G401.6 (cell line): Measurements from ENCODE around the gene KRT73.

Experiments
- FAIRE-seq: peaks from 2 replicates; lab custom pipeline; 2012; peaks lifted over from hg19 to GRCh38; lab: Jason Lieb, UNC

The KRT73 gene

DNA sequence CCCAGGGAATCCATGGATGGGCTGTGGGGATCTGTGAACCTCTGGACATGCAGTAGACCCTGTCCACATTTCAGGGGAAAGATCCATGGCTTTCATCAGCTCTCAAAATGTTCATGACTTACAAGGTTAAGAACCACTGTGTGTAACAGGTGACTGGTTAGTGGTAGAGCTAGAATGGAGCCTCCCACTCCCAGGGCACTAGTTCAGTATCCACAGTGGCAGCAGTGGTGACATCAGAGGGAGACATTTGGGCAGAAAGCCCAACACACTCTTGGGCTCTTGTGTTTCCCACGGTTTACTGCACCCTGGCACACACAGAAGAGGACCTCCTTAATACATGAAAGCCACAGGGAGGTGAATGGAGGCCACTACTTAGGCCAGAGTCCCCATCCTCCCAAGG is 53.8 kb downstream of the KRT73 start:
- FAIRE-seq: no peak

GRCh38 chr12:52561880-52562449 is 56.4 kb downstream of the KRT73 start:
- FAIRE-seq: no peak

DNA sequence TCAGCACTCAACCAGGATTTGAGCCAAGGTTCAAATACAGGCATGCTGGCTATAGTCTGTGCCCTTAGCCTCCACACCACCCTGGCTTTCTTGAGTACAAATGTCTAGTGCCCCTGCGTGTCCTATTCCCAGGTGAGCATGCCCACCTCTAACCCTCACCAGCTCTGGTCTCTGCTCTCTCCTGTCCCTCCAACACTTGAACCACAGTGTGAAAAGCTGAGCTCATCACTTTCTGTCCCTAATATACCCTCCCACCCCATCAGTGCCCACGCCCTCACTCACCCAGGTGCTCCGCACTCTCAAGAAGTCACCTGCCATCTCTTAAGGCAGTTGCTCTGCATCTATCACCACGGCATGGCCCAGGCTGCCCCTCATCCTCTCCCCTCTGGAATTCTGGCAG is 58.4 kb downstream of the KRT73 start:
- no peak for FAIRE-seq

DNA sequence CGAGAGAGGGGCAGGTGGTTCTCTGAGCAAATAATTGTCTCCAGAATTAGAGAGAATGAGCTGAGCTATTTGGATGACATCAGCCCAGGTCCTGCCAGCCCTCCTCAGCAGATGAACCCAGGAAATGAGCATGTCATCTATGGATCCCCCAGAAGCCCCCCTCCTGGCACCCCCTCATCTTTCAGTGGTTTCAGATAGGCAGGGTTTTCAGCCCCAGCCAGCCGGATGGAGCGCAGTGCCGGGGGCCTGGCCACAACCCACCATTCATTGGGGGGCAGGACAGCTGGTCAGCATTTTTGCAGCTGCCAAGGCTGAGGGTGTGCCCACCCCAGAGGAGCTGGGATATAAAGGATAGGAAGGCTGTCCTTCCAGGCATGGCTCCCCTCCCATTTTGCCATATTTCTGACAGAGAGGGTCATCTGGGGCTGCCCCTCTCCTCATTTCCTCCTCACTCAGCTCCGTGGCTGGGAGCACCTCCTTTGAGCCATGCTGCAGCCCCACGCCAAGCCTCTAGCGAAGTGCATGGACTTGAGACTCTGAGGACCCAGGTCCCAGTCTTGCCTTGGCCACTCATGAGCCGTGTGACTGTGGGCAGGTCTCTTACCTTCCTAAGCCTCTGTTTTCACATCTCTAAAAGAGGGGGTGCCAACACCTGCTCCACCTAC is 59.4 kb downstream of the KRT73 start:
- no peak for FAIRE-seq
